ENCODE data around the gene APC.

- TF ChIP-seq, protein P1, sequence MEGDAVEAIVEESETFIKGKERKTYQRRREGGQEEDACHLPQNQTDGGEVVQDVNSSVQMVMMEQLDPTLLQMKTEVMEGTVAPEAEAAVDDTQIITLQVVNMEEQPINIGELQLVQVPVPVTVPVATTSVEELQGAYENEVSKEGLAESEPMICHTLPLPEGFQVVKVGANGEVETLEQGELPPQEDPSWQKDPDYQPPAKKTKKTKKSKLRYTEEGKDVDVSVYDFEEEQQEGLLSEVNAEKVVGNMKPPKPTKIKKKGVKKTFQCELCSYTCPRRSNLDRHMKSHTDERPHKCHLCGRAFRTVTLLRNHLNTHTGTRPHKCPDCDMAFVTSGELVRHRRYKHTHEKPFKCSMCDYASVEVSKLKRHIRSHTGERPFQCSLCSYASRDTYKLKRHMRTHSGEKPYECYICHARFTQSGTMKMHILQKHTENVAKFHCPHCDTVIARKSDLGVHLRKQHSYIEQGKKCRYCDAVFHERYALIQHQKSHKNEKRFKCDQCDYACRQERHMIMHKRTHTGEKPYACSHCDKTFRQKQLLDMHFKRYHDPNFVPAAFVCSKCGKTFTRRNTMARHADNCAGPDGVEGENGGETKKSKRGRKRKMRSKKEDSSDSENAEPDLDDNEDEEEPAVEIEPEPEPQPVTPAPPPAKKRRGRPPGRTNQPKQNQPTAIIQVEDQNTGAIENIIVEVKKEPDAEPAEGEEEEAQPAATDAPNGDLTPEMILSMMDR (IDR thresholded peaks at IDR 0.05): no peak
- TF ChIP-seq EP300 (IDR thresholded peaks at IDR 0.05) (no peak), POLR2A (IDR thresholded peaks at IDR 0.05) (no peak)
These were observed 85.5 kb downstream of the APC start for GRCh38 chr5:112823181-112823580.
